ENCODE measurements around the gene CMTM6. TPM values are rescaled to one million over a fixed set of nuclear protein-coding genes. Genes with fewer than 3 reads are reported as not detected.

Gene CMTM6
- total and polyA plus RNA-seq, 9 of the 15 experiments (the other 6 are each of a cell fraction or from before 2014, with no cell fraction given) = 8.9 to 39.7 (median 19.5) TPM

DNA sequence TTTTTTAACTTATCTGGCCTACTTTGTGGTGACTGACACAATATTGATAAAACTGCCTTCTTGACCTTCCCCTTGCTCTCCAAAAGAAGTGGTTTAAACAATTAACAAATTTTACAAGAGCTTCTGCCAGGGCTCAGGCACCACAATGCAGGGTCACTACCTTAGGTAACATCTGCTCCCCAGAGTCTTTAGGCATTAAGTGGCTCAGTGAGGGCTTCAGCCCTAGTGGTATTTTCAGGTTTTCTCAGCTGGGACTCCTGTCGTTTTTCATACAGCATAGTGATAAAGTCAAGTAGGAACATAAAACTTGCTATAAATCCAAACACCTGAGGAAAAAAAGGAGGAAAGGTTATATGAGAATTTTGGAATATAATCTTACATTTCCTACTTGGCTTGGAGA, 18.9 kb downstream of the CMTM6 start:
- CTCF ChIA-PET (ENCODE audit: low intra/inter-chr PET ratio) = no interaction called here
- peak; percentile 58 for ATAC-seq
- WGBS (ENCODE audit: insufficient coverage, low coverage, missing lambda C conversion rate) = 22% methylated on average over 1 of the region's 1 CpG
- H3K4me3 ChIP-seq = no peak overlapping the region
- no peak for TF ChIP-seq ETV6 (IDR thresholded peaks at IDR 0.05; ENCODE audit: borderline replicate concordance in 1 of 2, low read depth in 2 of 2, low read length in 1 of 2)
- no peak for TF ChIP-seq ETV6 (CRISPR knock-in tag; IDR thresholded peaks at IDR 0.05; ENCODE audit: borderline replicate concordance)
- no peak for TF ChIP-seq ZNF324 (CRISPR knock-in tag; IDR thresholded peaks at IDR 0.05)
- TF ChIP-seq SRSF7 (optimal IDR thresholded peaks at IDR 0.05; ENCODE audit: low read depth, low read length) = no peak
- TF ChIP-seq MCM5 (IDR thresholded peaks at IDR 0.05; ENCODE audit: low read depth) = no peak
- TF ChIP-seq, protein P1, sequence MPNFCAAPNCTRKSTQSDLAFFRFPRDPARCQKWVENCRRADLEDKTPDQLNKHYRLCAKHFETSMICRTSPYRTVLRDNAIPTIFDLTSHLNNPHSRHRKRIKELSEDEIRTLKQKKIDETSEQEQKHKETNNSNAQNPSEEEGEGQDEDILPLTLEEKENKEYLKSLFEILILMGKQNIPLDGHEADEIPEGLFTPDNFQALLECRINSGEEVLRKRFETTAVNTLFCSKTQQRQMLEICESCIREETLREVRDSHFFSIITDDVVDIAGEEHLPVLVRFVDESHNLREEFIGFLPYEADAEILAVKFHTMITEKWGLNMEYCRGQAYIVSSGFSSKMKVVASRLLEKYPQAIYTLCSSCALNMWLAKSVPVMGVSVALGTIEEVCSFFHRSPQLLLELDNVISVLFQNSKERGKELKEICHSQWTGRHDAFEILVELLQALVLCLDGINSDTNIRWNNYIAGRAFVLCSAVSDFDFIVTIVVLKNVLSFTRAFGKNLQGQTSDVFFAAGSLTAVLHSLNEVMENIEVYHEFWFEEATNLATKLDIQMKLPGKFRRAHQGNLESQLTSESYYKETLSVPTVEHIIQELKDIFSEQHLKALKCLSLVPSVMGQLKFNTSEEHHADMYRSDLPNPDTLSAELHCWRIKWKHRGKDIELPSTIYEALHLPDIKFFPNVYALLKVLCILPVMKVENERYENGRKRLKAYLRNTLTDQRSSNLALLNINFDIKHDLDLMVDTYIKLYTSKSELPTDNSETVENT (CRISPR knock-in tag; IDR thresholded peaks at IDR 0.05) = no peak
- no peak for TF ChIP-seq HMGN3 (IDR thresholded peaks at IDR 0.05; ENCODE audit: borderline replicate concordance, extremely low read depth, insufficient read length, low read depth, low read length)
- TF ChIP-seq PPARD (CRISPR knock-in tag; IDR thresholded peaks at IDR 0.05) = no peak
- TF ChIP-seq, protein P2, sequence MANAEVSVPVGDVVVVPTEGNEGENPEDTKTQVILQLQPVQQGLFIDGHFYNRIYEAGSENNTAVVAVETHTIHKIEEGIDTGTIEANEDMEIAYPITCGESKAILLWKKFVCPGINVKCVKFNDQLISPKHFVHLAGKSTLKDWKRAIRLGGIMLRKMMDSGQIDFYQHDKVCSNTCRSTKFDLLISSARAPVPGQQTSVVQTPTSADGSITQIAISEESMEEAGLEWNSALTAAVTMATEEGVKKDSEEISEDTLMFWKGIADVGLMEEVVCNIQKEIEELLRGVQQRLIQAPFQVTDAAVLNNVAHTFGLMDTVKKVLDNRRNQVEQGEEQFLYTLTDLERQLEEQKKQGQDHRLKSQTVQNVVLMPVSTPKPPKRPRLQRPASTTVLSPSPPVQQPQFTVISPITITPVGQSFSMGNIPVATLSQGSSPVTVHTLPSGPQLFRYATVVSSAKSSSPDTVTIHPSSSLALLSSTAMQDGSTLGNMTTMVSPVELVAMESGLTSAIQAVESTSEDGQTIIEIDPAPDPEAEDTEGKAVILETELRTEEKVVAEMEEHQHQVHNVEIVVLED (CRISPR knock-in tag; IDR thresholded peaks at IDR 0.05) = no peak
- no peak overlapping the region for H3K9ac ChIP-seq (ENCODE audit: insufficient read depth in 1 of 2, low read depth in 2 of 2, low read length in 2 of 2)
- intact Hi-C loops (cut with micrococcal nuclease) (no loop called here), in situ Hi-C loops (cut with MboI) (no loop called here)
- H2AFZ ChIP-seq (ENCODE audit: low read depth, low read length) = no peak overlapping the region
- H3K9me1 ChIP-seq (ENCODE audit: control insufficient read depth, insufficient read depth, low read length) = no peaks in the 10 kb centered on the region
- POLR2A ChIA-PET = interaction anchor here (0.7 to 2.1 kb wide), 4 partner anchors 10 to 35 kb away, joined by 3 to 8 read pairs (median 4); no protein-coding TSS in a partner anchor
- no peak overlapping the region for H3K27ac ChIP-seq (ENCODE audit: extremely low read depth, low read depth, low read length)
- H3K36me3 ChIP-seq (ENCODE audit: control insufficient read depth, insufficient read depth, low read length) = peaks cover 45% of the 10 kb centered on the region
- no peaks in the 10 kb centered on the region for H3K9me3 ChIP-seq (replicated peaks; ENCODE audit: control insufficient read depth, insufficient read depth, low read depth, low read length)
- no peak overlapping the region for H3K4me2 ChIP-seq (ENCODE audit: insufficient read depth, low read length)
- H3K27me3 ChIP-seq (ENCODE audit: control insufficient read depth in 2 of 2, insufficient read depth in 2 of 2, low read length in 2 of 2) = no peaks in the 10 kb centered on the region
- FAIRE-seq = no peak
- H4K20me1 ChIP-seq (replicated peaks; ENCODE audit: control insufficient read depth, insufficient read depth, low read length) = no peaks in the 10 kb centered on the region
- no peak for DNase-seq (ENCODE audit: extremely low read depth in 1 of 4, low spot score in 3 of 4)
- BruUV-seq (replicated peaks) = no TSS peak
- no peaks in the 10 kb centered on the region for H3K79me2 ChIP-seq (ENCODE audit: control insufficient read depth, insufficient read depth, low read length)
- peaks cover 0 to 3% of the 10 kb centered on the region in 2 experiments; a peak in 1 of 5 replicates for H3K4me1 ChIP-seq (replicated peaks in 1 of 2; ENCODE audit: control insufficient read depth in 2 of 2, insufficient read depth in 2 of 2, low read length in 2 of 2)

Data from K562 (cell line).